Ramos (cell line): ENCODE results near the gene ORAI3.

Source experiments
- in situ Hi-C: fragments of 300-500 bp; cut with MboI; formaldehyde crosslinking; loops from one replicate; pipeline ENCODE4 v1.14.3; 2022; ENCODE audit warnings: low sequenced_read_pairs; ENCODE audit not compliant: unreplicated experiment

Gene ORAI3

DNA sequence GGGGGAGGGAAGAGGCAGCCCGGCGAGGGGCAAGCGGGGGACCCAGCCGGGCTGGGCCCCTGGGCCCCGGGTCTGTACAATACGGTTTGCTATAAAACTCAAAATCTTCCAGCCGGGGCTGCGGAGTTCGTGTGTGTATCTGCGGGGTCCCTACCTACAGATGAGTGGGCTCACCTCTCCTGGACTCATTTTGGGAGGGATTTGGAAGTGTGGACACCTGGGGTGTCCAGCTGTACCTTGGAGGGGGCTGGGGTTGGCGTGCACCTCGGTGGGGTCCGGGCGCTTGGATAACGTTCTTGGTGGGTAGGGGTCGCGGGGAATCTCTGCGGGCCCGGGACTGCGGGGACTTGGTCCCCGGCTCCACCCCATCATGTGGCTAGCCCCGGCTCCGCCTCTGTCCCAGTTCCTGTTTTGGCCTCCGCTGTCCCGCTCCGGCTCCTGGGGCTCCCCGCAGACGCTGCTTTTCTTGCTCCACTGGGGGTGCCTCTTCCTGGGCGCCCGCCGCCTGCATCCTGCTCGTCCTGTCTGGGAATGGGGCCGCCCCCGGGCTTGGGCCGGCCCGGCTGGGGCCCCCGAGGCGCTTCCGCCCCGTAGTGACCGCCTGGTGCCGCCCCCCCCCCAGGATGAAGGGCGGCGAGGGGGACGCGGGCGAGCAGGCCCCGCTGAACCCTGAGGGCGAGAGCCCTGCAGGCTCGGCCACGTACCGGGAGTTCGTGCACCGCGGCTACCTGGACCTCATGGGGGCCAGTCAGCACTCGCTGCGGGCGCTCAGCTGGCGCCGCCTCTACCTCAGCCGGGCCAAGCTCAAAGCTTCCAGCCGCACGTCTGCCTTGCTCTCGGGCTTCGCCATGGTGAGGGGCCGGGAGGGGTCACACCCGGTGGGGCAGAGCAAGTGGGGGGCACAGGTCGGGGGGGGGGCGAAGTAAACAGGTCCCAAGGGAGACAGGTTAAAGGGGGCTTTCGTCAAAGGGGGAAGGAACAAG, at the start of gene ORAI3:
TSS of gene ORAI3 (plus strand) at position 402 of the 983 bp plus-strand sequence. CDS start at position 624, 222 bp downstream.
- in situ Hi-C loops = no loop called here

DNA sequence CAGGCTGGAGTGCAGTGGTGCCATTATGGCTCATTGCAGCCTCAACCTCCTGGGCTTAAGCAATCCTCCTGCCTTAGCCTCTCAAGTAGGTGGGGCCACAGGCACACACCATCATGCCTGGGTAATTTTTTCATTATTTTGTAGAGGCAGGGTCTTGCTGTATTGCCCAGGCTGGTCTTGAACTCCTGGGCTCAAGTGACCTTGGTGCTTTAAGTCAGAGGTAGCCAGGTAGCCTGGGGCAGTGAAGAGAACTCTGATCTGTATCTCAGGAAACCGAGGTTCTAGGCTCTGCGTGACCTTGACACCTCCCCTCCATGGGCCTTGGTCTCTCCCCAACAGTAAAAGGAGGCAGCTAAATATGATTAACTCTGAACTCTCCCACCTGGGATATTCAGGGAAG, 49.1 kb upstream of the ORAI3 start:
- in situ Hi-C loops = no loop called here

DNA sequence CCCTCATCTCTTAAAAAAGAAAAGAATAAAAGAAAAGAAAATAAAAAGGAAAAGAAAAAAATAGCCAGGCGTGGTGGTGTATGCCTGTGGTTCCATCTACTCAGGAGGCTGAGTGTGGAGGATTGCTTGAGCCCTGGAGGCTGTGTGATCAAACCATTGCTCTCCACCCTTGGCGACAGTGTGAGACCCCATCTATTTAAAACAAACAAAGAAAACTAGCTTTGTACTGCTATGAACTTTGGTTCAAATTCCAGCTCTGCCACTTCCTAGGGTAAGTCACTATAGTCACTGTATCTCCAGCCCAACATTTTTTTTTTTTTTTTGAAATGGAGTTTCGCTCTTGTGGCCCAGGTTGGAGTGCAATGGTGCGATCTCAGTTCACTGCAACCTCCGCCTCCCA, 48.3 kb upstream of the ORAI3 start:
- in situ Hi-C loops = no loop called here

DNA sequence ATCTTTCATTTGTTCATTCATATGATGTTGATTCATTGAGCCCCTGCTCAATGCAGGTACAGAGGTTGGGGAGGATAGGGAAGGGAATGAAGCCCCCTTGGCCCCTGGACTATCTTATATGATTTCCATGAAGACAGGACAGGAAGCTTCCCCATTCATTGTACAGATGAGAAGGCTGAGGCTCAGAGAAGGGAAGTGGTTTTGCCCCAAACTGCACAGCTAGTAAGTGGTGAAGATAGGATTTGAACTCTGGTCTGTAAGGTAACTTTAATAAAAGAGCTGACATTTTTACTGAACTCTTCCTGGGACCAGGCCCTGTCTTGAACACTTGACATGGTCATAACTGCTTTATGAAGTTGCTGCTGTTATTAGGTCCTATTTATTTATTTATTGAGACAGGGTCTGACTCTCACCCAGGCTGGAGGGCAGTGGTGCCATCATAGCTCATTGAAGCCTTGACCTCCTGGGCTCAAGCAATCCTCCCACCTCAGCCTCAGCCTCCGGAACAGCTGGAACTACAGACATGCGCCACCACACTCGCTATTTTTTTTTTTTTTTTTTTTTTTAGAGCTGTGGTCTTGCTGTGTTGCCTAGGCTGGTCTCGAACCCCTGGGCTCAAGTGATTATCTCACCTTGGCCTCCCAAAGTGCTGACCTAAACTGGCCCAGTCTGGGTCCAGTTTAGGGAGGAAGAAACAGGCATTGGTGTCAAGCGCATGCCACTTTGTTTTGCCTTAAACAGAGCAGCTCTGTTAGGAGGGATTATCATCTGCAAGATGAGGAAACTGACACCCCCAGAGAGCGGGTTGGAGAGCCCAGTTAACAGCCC, 47.5 kb upstream of the ORAI3 start:
- in situ Hi-C loops = no loop called here

DNA sequence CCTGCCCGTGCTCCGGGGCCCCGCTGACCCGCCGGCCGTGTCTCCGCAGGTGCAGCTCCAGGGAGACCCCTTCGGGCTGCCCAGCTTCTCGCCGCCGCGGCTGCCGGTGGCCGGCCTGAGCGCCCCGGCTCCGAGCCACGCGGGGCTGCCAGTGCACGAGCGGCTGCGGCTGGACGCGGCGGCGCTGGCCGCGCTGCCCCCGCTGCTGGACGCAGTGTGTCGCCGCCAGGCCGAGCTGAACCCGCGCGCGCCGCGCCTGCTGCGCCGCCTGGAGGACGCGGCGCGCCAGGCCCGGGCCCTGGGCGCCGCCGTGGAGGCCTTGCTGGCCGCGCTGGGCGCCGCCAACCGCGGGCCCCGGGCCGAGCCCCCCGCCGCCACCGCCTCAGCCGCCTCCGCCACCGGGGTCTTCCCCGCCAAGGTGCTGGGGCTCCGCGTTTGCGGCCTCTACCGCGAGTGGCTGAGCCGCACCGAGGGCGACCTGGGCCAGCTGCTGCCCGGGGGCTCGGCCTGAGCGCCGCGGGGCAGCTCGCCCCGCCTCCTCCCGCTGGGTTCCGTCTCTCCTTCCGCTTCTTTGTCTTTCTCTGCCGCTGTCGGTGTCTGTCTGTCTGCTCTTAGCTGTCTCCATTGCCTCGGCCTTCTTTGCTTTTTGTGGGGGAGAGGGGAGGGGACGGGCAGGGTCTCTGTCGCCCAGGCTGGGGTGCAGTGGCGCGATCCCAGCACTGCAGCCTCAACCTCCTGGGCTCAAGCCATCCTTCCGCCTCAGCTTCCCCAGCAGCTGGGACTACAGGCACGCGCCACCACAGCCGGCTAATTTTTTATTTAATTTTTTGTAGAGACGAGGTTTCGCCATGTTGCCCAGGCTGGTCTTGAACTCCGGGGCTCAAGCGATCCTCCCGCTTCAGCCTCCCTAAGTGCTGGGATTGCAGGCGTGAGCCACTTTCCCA, 46.6 kb upstream of the ORAI3 start:
- in situ Hi-C loops = no loop called here

DNA sequence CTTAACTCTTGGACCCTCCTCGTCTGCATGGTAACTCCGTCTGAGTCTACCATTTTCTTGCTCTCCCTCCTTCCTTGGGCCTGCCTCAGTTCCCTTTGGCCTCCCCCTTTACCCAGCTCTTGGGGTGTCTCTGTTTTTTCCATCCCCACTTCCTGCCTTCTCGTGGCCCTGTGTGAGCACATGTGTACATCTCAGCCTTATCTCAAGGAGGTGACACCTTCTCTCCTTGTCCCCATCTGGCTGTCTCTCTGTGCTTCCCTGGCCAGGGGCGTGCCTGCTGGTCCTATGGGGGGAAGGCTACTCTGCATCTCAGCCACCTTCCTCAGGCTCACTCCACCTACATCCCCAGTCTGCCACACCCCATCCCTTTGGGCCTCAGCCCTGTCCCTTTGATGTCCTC, 45.9 kb upstream of the ORAI3 start:
- in situ Hi-C loops = no loop called here

DNA sequence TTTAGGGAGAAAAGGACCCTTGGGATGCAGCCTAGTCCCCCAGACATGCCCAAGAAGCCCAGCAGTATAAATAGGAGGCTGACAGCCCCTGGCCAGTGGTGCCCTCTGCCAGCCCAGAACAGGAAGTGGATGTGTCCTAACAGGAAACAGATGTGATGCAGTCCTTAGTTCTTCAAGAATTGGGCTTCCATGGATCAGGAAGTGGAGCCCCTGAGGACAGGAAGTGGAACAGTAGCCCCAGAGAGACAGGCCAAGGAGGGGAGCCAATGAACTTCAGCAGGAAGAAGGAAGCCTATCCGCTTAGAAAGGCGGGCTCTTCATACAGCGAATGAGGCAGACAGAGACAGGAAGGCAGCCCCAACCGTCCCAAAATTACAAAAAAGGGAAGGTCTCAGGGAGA, 45.3 kb upstream of the ORAI3 start:
- in situ Hi-C loops = no loop called here

DNA sequence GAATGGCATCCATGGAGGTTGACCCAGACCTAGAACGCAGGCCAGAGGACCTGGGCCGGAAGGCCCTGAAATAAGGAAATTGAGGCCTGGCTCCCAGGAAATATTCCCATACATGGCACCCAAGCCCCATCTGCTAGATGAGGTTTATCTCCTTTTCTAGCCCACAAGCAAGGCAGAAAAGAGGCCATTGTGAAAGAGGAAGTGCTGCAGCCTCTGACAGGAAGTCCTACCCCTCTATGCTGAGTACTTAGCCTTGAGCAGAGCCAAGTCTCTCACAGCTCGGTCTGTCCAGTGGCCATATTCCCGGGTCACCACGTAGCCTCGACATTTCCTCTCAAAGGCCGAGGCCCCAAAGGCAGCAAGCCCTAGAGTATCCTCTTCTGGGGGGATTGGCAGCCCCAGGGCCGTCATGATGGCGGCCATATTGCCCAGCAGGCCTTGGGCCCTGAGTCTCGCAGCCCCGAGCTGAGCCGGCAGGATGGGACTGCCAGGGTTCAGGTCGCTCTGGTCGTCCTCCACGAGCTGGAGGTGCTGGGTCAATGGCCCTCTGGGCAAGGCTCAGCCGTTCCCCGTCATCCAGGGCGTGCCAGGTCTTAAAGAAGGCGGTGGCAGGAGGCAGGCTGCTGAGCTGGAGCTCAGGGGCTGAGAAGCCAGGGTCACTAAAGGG, 44.6 kb upstream of the ORAI3 start:
- in situ Hi-C loops = no loop called here

DNA sequence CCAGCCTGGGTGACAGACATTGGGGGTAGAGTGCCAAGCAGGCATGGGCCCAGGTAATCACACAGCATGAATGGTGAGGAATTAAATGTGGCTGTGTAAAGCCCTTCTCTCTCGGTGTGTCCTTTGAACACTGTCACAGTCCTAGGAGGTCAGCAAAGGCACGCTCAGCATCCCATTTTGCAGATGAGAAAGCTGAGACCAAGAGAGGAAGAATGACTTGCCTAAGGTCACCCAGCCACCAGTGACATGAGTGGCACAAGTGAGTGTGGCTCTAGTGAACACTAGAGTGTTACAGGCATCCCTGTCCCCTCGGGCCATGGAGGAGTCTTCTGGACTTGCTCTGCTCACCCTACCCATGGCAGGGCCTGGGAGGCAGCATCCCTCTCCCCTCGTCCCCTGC, 41.8 kb upstream of the ORAI3 start:
- in situ Hi-C loops = loop anchor here (5.0 kb wide), 1 partner anchor 60 kb away; no protein-coding TSS in a partner anchor

DNA sequence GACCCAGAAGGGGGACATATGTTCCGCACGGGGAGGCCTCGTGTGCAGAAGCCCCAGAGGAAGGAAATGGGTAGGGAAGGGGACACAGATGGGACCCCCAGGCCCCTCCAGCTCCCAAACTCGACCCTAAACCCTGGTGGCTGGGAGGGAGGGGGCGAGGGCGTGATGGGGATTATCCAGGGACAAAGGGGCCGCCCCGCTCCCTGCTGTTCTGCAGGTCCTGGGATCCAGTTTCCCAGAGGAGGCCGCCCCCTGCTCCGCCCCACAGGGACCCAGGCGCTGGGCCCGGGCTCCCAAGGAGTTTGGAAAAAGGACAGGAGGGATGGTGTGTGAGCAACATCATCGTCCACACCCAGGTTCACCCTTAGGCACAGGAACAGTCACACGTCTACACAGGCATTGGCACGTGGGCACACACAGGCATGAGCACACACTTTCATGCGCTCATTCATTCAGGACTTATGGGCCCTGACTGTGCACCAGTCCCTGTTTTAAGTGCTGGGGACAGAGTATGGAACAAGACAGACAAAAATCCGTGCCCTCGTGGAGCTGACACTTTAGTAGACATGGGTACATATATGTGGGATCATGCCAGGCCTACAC, 38.3 kb upstream of the ORAI3 start:
- in situ Hi-C loops = no loop called here

DNA sequence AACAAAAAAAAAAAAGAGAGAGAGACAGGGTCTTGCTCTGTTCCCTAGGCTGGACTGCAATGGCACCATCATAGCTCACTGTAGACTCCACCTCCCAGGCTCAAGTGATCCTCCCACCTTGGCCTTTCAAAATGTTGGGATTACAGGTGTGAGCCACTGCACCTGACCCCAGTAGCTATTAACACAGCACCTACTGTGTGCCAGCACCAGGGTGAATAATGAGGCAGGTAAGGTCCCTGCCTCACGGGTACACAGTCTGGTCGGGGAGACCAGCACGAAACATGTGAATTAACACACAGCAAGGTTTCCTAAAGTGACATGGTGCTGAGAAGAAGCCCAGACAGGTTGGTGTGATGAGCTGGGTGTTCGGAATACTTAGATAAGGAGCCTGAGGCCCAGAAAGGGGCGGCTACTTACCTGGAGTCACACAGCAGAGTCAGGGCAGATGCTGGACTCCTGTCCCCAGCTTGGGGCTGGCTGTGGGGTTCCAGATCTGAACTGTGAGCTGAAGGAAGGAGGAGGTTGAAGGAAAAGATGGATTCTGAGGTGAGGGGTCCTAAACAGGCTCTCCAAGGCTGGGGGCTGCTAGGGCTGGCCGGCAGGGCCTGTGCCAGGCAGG, 36.0 kb upstream of the ORAI3 start:
- in situ Hi-C loops = no loop called here

DNA sequence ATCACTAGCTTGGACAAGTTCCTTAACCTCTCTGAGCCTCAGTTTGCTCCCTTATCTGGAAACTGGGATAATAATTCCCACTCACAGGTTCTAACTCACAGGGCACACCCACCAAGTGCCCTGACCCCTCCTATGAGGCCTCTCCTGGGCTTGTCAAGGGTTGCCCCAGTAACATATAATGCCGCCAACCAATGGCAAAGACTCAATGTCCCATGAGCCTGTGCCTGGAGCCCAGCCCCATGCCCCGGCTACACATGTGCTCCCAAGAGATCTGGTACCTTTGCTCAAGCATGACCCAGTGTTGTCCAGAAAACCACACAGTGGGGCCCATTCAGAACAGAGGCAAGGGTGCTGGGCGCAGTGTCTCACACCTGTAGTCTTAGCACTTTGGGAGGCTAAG, 34.0 kb upstream of the ORAI3 start:
- in situ Hi-C loops = no loop called here

DNA sequence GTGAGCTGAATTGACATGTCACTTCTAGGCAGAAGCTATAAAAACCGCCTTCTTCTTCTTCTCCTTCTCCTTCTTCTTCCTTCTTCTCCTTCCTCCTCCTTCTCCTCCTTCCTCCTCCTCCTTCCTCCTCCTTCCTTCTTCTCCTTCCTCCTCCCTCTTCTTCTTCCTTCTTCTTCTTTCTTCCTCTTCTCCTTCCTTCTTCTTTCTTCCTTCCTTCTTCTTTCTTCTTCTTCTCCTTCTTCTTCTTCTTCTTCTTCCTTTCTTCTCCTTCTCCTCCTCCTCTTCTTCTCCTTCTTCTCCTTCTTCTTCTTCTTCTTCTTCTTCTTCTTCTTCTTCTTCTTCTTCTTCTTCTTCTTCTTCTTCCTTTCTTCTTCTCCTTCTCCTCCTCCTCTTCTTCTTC, 30.3 kb upstream of the ORAI3 start:
- in situ Hi-C loops = no loop called here

DNA sequence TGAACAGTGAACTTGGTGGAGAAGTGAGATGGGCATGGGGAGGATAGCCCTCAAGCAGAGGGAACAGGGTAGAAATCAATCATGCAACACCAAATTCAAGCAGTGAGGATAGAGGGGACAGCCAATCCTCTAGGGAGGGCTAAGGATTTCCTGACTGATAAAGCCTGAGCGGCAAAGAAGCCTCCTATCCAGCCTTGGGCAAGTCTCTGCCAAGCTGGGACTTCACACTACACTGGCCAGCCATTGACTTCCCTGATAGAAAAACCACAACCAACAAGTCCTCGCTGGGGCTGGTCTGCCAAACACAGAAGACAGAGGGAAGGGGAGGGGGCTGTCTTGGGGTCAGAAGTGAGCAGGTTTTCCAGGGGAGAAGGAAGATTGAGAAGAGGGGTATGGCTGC, 28.0 kb upstream of the ORAI3 start:
- in situ Hi-C loops = loop anchor here (10.0 kb wide), 1 partner anchor 266 kb away; the partner anchor contains the start of genes FBRS and PRR14

DNA sequence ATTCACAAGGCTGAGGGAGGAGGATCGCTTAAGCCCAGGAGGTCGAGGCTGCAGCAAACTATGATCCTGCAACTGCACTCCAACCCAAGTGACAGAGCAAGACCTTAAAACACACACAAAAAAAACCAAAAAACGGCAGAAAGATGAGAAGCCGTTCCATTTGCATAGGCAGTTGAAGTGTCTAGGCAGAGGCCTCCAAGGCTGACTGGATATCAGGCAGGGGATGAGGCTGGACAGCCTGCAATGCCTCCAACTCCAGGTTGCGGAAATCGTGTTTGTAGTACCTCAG, 27.5 kb upstream of the ORAI3 start:
- in situ Hi-C loops = loop anchor here (10.0 kb wide), 1 partner anchor 267 kb away; the partner anchor contains the start of genes FBRS and PRR14

DNA sequence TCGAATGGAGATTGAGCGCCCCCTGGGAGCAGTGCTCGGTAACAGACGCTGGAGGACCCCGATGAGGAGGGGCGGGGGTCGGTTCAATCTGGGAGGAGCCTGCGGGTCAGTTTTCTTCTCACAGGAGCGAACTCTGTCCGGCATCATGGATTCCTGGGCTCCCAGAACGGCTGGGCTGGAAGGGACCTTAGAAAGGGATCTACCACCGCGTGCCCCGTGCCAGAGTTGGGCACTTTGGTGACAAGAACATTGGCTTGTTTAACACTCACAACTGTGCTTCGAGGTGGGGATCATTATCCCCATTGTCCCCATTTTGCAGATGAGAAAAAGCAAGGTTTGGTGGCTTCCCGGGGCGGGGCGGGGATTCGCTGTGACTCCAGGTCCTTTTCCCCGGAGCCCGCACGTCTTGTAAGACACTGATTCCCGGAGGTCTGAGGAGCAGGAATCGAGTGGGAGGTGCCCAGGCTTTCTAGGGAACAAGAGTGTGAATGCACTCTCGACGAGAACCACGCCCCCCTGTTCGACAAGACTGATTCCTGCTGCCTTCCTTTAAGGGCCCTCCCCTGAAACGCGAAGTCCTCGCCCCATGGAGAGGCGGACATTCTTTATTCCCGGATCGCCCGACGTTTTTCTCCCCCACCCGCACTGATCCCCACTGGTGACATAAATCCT, 27.0 kb upstream of the ORAI3 start:
- in situ Hi-C loops = loop anchor here (10.0 kb wide), 1 partner anchor 267 kb away; the partner anchor contains the start of genes FBRS and PRR14

DNA sequence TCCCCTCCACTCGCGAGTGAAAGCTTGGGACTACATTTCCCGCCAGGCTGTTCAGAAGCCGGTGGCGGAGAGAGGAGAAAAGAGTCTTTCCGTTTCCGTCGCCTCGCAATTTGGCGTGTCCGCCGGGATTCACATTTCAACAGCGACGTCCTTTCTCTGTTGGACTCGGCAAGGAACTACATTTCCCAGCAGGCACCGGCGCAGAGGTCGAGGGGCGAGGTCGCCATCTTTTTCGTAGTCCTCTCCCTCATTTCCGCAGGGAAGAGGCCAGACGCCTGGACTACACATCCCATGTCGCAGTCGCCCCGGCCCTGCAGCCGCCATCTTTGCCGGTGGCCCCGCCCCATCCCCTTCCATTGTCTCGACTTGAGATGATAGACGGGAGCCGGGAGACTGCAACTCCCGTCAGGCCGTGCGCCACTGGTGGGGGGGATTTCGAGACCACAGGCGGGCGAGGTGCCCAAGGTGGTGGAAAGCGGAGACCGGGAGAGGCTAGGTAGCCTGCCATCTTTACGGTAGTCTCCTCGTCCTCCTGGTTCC, 26.4 kb upstream of the ORAI3 start:
- in situ Hi-C loops = loop anchor here (10.0 kb wide), 1 partner anchor 268 kb away; the partner anchor contains the start of genes FBRS and PRR14
